ENCODE results near the gene FGF4.

FGF4 gene

DNA sequence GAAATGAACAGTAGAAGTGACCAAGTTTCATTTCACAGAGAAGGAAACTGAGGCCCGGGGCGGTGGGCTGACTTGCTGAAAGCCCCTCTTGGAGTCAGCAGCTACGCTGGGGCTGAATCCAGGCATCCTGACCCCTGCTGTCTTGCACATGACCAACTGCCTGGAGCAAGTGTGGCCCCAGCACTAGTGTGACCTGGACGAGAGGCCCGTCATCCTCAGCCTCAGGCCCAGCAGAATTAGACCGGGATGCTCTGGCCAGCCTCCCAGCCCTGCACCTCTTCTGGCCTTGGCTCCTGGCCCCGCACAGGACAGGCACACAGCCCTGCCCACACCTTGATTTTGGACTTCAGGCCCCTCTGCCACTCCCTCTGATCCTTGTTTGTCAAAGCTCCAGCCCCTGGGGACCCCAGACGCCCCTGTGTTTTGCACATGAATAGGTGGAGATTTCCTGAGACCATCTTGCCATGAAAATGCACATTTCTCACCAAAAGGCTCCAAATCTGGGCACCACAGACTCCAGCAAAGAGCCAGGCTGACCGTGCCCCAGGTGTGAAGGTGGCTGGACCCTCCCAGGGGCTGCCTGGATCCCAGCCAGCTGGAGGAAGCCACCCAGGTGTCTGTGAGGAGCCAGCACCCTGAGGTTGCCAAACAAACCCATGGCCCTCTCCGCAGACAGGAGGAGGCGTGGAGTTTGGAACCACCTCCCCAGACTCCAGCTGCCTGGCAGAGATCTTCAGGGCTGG lies 24.9 kb downstream of the FGF4 start:
- H3K9ac ChIP-seq (ENCODE audit: low read depth in 1 of 2, low read length in 2 of 2): no peak overlapping the region
- H3K4me1 ChIP-seq (ENCODE audit: control insufficient read depth in 1 of 2, insufficient read depth in 2 of 2, low read length in 2 of 2): no peaks in the 10 kb centered on the region
- peaks cover 0 to 11% of the 10 kb centered on the region in 2 donors for H3K27me3 ChIP-seq (ENCODE audit: control insufficient read depth in 1 of 2, insufficient read depth in 2 of 2, low read length in 2 of 2)
- H3K36me3 ChIP-seq (ENCODE audit: control insufficient read depth in 1 of 2, insufficient read depth in 2 of 2, low read length in 2 of 2): no peaks in the 10 kb centered on the region
- no peaks in the 10 kb centered on the region for H3K9me3 ChIP-seq (ENCODE audit: control insufficient read depth in 1 of 2, low read length in 2 of 2)
- H3K27ac ChIP-seq (ENCODE audit: low read depth, low read length): no peak overlapping the region
- no peak overlapping the region for H3K4me3 ChIP-seq (ENCODE audit: low read depth in 1 of 2, low read length in 2 of 2)

DNA sequence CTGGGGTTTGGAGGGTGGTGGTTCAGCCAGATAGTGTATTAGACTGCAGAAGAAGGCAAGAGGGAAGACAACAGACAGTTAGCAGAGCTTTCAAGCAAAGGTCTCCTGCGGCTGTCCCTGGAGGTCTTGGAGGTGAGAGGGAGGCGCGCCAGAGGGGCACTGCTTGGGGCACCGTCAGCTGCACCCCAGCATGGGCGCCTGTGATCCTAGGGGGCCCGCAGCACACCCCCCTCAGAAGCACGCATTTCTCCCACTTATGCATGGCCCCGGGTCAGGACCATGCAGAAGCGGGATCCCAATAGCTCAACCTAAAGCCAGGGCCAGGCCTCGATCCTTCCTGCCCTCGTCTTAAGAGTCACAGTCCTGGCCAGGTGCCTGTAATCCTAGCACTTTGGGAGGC lies 26.5 kb downstream of the FGF4 start:
- H3K9ac ChIP-seq (ENCODE audit: low read depth in 1 of 2, low read length in 2 of 2): no peak overlapping the region
- no peaks in the 10 kb centered on the region for H3K4me1 ChIP-seq (ENCODE audit: control insufficient read depth in 1 of 2, insufficient read depth in 2 of 2, low read length in 2 of 2)
- no peaks in the 10 kb centered on the region for H3K36me3 ChIP-seq (ENCODE audit: control insufficient read depth in 1 of 2, insufficient read depth in 2 of 2, low read length in 2 of 2)
- no peak overlapping the region for H3K27ac ChIP-seq (ENCODE audit: low read depth, low read length)
- no peak overlapping the region for H3K4me3 ChIP-seq (ENCODE audit: low read depth in 1 of 2, low read length in 2 of 2)
- H3K27me3 ChIP-seq (ENCODE audit: control insufficient read depth in 1 of 2, insufficient read depth in 2 of 2, low read length in 2 of 2): peaks cover 0 to 11% of the 10 kb centered on the region in 2 donors
- H3K9me3 ChIP-seq (ENCODE audit: control insufficient read depth in 1 of 2, low read length in 2 of 2): no peaks in the 10 kb centered on the region

DNA sequence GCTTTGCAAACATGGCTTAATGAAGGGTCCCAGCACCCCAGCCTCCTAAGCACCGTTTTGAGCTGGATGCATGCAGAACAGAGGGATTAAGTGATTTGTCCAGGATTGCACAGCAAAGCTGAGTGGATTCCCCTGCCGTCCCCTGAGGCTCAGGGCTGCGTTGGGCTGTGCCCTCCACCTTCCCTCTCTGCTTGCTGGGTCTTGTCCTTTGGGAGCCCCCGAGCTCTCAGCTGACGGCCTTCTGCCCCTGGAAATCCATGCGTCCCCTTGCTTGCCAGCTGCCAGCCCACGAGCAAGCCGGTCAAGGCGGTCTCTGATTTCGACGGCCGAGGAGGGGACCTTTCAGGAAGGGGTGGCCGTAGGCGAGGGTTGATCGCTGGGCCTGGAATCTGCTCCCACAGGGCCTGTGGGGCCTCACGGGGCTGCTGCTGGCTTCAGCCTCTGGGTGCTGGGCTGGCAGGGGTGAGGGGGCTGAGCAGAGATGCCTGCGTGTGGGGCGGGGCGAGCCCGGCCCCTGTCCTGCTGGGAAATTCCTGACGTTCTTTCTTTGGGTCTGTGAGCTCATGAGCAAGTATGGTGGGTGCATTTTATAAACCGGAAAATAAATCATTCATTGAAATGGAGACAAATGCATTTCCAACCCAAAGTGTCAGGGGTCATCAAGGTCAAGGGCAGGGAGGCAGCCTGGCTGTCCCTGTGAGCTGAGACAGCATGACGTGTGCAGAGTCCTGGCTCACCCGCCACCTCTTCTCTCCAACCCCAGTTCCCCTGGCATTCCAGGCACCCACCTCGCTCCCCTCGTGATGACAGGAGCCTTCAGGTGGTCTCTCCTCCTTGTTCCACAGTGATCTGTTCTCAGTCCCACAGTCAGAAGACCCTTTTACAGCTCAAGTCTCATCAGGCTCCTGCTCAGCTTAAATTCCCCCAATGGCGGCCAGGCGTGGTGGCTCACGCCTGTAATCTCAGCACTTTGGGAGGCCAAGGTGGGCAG lies 28.1 kb downstream of the FGF4 start:
- H3K9ac ChIP-seq (ENCODE audit: low read depth in 1 of 2, low read length in 2 of 2): no peak overlapping the region
- peaks cover 0 to 11% of the 10 kb centered on the region in 2 donors for H3K27me3 ChIP-seq (ENCODE audit: control insufficient read depth in 1 of 2, insufficient read depth in 2 of 2, low read length in 2 of 2)
- H3K4me3 ChIP-seq (ENCODE audit: low read depth in 1 of 2, low read length in 2 of 2): no peak overlapping the region
- no peak overlapping the region for H3K27ac ChIP-seq (ENCODE audit: low read depth, low read length)
- H3K9me3 ChIP-seq (ENCODE audit: control insufficient read depth in 1 of 2, low read length in 2 of 2): no peaks in the 10 kb centered on the region
- H3K4me1 ChIP-seq (ENCODE audit: control insufficient read depth in 1 of 2, insufficient read depth in 2 of 2, low read length in 2 of 2): no peaks in the 10 kb centered on the region
- no peaks in the 10 kb centered on the region for H3K36me3 ChIP-seq (ENCODE audit: control insufficient read depth in 1 of 2, insufficient read depth in 2 of 2, low read length in 2 of 2)

DNA sequence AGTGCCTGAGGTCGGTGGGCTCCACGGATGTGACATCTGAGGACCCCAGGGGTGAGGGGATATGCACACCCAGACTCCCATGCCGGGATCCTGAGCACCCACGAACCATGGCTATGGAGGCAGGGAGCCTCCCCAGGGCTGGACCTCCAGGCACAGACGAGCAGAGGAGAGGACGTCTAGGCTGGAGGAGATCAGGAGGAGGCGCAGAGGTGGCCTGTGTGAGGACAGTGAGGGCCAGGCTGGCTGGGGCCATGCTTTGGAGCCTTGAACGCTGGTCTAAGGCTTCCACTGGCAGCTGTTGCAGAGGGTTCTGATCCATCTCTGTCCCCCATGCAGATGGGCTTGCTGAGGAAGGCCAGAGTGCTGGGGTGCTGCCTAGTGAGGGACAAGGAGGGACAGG lies 29.0 kb downstream of the FGF4 start:
- no peaks in the 10 kb centered on the region for H3K36me3 ChIP-seq (ENCODE audit: control insufficient read depth in 1 of 2, insufficient read depth in 2 of 2, low read length in 2 of 2)
- H3K27me3 ChIP-seq (ENCODE audit: control insufficient read depth in 1 of 2, insufficient read depth in 2 of 2, low read length in 2 of 2): peaks cover 0 to 11% of the 10 kb centered on the region in 2 donors
- H3K27ac ChIP-seq (ENCODE audit: low read depth, low read length): no peak overlapping the region
- no peak overlapping the region for H3K4me3 ChIP-seq (ENCODE audit: low read depth in 1 of 2, low read length in 2 of 2)
- no peaks in the 10 kb centered on the region for H3K9me3 ChIP-seq (ENCODE audit: control insufficient read depth in 1 of 2, low read length in 2 of 2)
- H3K9ac ChIP-seq (ENCODE audit: low read depth in 1 of 2, low read length in 2 of 2): no peak overlapping the region
- no peaks in the 10 kb centered on the region for H3K4me1 ChIP-seq (ENCODE audit: control insufficient read depth in 1 of 2, insufficient read depth in 2 of 2, low read length in 2 of 2)

DNA sequence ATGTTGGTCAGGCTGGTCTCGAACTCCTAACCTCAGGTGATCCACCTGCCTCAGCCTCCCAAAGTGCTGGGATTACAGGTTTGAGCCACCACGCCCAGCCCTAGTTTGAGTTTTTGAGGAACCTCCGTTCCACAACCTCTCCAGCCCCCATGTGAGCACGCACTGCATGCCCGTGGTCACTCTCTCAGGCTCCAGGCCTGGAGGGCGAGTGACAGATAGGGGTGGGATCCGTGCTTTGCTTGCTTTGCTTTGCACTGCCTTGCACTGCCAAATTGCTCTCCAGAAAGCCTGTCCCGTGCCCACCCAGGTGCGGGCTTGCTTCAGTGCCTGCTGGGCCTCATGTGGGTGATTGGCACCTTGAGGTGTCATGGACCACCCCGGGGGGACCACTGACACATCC lies 29.9 kb downstream of the FGF4 start:
- Histone ChIP-seq H3K9ac (ENCODE audit: low read depth in 1 of 2, low read length in 2 of 2) (no peak overlapping the region), H3K9me3 (ENCODE audit: control insufficient read depth in 1 of 2, low read length in 2 of 2) (no peaks in the 10 kb centered on the region), H3K27ac (ENCODE audit: low read depth, low read length) (no peak overlapping the region), H3K27me3 (ENCODE audit: control insufficient read depth in 1 of 2, insufficient read depth in 2 of 2, low read length in 2 of 2) (peaks cover 0 to 11% of the 10 kb centered on the region in 2 donors), H3K4me3 (ENCODE audit: low read depth in 1 of 2, low read length in 2 of 2) (no peak overlapping the region), H3K4me1 (ENCODE audit: control insufficient read depth in 1 of 2, insufficient read depth in 2 of 2, low read length in 2 of 2) (no peaks in the 10 kb centered on the region), H3K36me3 (ENCODE audit: control insufficient read depth in 1 of 2, insufficient read depth in 2 of 2, low read length in 2 of 2) (no peaks in the 10 kb centered on the region)

DNA sequence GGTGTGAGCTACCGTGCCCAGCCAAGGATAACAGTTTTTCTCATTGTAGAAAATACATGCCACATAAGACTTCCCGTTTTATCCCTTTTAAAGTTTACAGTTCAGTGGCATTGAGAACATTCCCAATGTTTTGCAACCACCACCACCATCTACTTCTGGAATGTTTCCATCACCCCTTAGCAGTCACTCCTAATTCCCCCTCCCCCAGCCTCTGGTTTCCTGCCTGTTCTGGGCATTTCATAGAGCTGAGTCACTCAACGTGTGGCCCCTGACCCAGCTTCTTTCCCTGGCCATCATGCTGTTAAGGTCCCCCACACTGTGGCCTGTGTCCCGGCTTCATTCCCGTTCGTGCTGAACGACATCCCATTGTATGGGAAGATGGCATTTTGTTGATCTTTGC lies 30.7 kb downstream of the FGF4 start:
- Histone ChIP-seq H3K27me3 (ENCODE audit: control insufficient read depth in 1 of 2, insufficient read depth in 2 of 2, low read length in 2 of 2) (peaks cover 0 to 11% of the 10 kb centered on the region in 2 donors), H3K4me3 (ENCODE audit: low read depth in 1 of 2, low read length in 2 of 2) (no peak overlapping the region), H3K9ac (ENCODE audit: low read depth in 1 of 2, low read length in 2 of 2) (no peak overlapping the region), H3K9me3 (ENCODE audit: control insufficient read depth in 1 of 2, low read length in 2 of 2) (no peaks in the 10 kb centered on the region), H3K36me3 (ENCODE audit: control insufficient read depth in 1 of 2, insufficient read depth in 2 of 2, low read length in 2 of 2) (no peaks in the 10 kb centered on the region), H3K27ac (ENCODE audit: low read depth, low read length) (no peak overlapping the region), H3K4me1 (ENCODE audit: control insufficient read depth in 1 of 2, insufficient read depth in 2 of 2, low read length in 2 of 2) (no peaks in the 10 kb centered on the region)

DNA sequence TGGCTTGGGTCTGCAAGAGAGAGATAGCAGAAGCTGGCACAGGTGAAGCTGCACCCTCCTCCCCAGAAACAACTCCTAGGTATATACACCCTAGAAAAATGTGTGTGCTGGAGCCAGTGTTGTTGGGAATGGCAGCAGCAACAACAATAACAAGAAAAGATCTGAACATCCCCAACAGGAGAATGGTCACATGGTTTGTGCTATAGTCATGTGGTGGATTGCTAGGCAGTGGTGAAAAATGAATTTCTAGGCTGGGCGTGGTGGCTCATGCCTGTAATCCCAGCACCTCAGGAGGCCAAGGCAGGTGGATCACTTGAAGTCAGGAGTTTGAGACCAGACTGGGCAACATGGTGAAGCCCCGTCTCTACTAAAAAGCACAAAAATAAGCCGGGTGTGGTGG lies 40.3 kb downstream of the FGF4 start:
- H3K4me1 ChIP-seq (ENCODE audit: control insufficient read depth in 1 of 2, insufficient read depth in 2 of 2, low read length in 2 of 2): no peaks in the 10 kb centered on the region
- H3K9ac ChIP-seq (ENCODE audit: low read depth in 1 of 2, low read length in 2 of 2): no peak overlapping the region
- H3K9me3 ChIP-seq (ENCODE audit: control insufficient read depth in 1 of 2, low read length in 2 of 2): peaks cover 3 to 9% of the 10 kb centered on the region in 2 donors
- H3K27ac ChIP-seq (ENCODE audit: low read depth, low read length): no peak overlapping the region
- H3K4me3 ChIP-seq (ENCODE audit: low read depth in 1 of 2, low read length in 2 of 2): no peak overlapping the region
- peaks cover 0 to 4% of the 10 kb centered on the region in 2 donors for H3K27me3 ChIP-seq (ENCODE audit: control insufficient read depth in 1 of 2, insufficient read depth in 2 of 2, low read length in 2 of 2)
- H3K36me3 ChIP-seq (ENCODE audit: control insufficient read depth in 1 of 2, insufficient read depth in 2 of 2, low read length in 2 of 2): no peaks in the 10 kb centered on the region

DNA sequence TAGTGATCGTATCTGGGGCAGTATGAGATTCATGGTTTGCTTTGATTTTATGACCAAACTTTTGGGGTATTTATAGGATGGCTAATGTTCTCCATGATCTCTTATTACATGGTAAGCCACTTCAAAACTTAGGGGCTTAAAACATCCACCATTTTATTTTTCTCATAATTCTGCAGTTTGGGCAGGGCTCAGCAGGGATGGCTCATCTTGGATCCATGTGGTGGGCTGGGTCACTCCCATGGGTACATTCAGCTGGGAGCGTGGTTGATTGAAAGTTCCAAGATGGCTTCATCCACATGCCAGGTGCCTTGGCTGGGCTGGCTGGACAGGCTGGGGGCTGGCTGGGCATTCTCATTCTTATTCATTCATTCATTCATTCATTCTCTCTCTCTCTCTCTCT lies 40.8 kb downstream of the FGF4 start:
- Histone ChIP-seq H3K4me1 (ENCODE audit: control insufficient read depth in 1 of 2, insufficient read depth in 2 of 2, low read length in 2 of 2) (no peaks in the 10 kb centered on the region), H3K27me3 (ENCODE audit: control insufficient read depth in 1 of 2, insufficient read depth in 2 of 2, low read length in 2 of 2) (peaks cover 0 to 4% of the 10 kb centered on the region in 2 donors), H3K36me3 (ENCODE audit: control insufficient read depth in 1 of 2, insufficient read depth in 2 of 2, low read length in 2 of 2) (no peaks in the 10 kb centered on the region), H3K9ac (ENCODE audit: low read depth in 1 of 2, low read length in 2 of 2) (no peak overlapping the region), H3K27ac (ENCODE audit: low read depth, low read length) (no peak overlapping the region), H3K9me3 (ENCODE audit: control insufficient read depth in 1 of 2, low read length in 2 of 2) (peaks cover 3 to 9% of the 10 kb centered on the region in 2 donors), H3K4me3 (ENCODE audit: low read depth in 1 of 2, low read length in 2 of 2) (no peak overlapping the region)

DNA sequence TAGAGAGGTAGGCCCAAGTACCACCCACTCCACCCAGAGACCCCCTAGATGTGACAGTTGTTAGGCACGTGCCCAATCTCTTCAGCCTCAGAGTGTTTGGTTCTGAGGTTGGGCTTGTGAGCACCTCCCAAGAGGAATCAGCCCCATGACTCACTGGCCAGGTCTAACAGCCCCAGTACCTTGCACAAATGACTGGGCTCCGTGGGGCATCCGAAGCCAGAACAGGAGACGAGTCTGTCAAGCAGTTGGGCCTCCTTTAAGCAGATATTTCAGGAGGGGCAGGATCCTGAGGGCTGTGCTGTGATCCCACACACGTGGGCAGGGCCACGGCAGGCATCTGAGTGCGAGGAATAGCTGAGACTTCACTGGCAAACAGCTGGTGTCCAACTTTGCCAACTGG lies 42.2 kb downstream of the FGF4 start:
- no peak overlapping the region for H3K9ac ChIP-seq (ENCODE audit: low read depth in 1 of 2, low read length in 2 of 2)
- H3K27ac ChIP-seq (ENCODE audit: low read depth, low read length): no peak overlapping the region
- peaks cover 0 to under 1% of the 10 kb centered on the region in 2 donors for H3K9me3 ChIP-seq (ENCODE audit: control insufficient read depth in 1 of 2, low read length in 2 of 2)
- no peaks in the 10 kb centered on the region for H3K36me3 ChIP-seq (ENCODE audit: control insufficient read depth in 1 of 2, insufficient read depth in 2 of 2, low read length in 2 of 2)
- H3K27me3 ChIP-seq (ENCODE audit: control insufficient read depth in 1 of 2, insufficient read depth in 2 of 2, low read length in 2 of 2): peaks cover 0 to 4% of the 10 kb centered on the region in 2 donors
- H3K4me1 ChIP-seq (ENCODE audit: control insufficient read depth in 1 of 2, insufficient read depth in 2 of 2, low read length in 2 of 2): no peaks in the 10 kb centered on the region
- H3K4me3 ChIP-seq (ENCODE audit: low read depth in 1 of 2, low read length in 2 of 2): no peak overlapping the region

DNA sequence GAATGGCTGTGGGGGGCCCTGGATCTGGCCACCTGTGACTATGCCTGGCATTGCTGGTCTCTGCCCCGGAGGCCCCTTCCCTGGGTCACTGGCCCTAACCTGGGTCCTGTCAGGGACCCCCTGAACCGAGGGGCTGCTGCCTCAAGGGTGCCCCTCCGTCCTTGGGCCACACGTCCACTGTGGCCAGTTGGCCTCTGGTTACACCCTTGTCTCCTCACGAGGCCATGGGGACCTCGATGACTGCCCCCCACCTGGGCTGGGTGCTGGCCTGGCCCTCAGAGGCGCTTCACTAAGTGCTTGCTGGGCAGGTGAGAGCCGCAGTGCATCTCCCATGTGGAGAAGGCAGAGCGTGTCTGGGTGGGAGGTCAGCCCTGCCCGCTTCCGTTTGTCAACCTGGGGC lies 44.0 kb downstream of the FGF4 start:
- Histone ChIP-seq H3K27me3 (ENCODE audit: control insufficient read depth in 1 of 2, insufficient read depth in 2 of 2, low read length in 2 of 2) (peaks cover 6 to 18% of the 10 kb centered on the region in 2 donors), H3K9ac (ENCODE audit: low read depth in 1 of 2, low read length in 2 of 2) (no peak overlapping the region), H3K27ac (ENCODE audit: low read depth, low read length) (no peak overlapping the region), H3K4me1 (ENCODE audit: control insufficient read depth in 1 of 2, insufficient read depth in 2 of 2, low read length in 2 of 2) (no peaks in the 10 kb centered on the region), H3K4me3 (ENCODE audit: low read depth in 1 of 2, low read length in 2 of 2) (no peak overlapping the region), H3K9me3 (ENCODE audit: control insufficient read depth in 1 of 2, low read length in 2 of 2) (no peaks in the 10 kb centered on the region), H3K36me3 (ENCODE audit: control insufficient read depth in 1 of 2, insufficient read depth in 2 of 2, low read length in 2 of 2) (no peaks in the 10 kb centered on the region)
